Body of pancreas (tissue), 4 donors: ENCODE measurements around the gene TEX35. TPM values are rescaled to one million over a fixed set of nuclear protein-coding genes. Genes with fewer than 3 reads are reported as not detected.
"Not testable (repeated sequence)": the region's sequence is repeated elsewhere in the genome, so short reads cannot be mapped to it uniquely, and the experiment has no call there.

ENCODE experiments used
- ATAC-seq: fragments of 150-250 bp; one replicate; pipeline ENCODE4 v1.9.1; 2016
- DNase-seq, 4 donors: peaks; one replicate each; pipeline ENCODE4 v3.0.0-alpha.2; 2019
- H3K27ac ChIP-seq, 4 donors: fragments of 200-600 bp; sonication (generic); 1 replicate in 3 of 4; 2 replicates in 1 of 4; pipeline versions ENCODE4 v1.5.1 to v1.6.1; 2016 to 2019; ENCODE audit warnings: mild to moderate bottlenecking in 1 of 4, mixed read lengths in 1 of 4, moderate library complexity in 1 of 4
- H3K27me3 ChIP-seq, 2 donors: fragments of 200-600 bp; sonication (generic); one replicate each; pipeline ENCODE4 v1.6.0; 2016; ENCODE audit warnings: mild to moderate bottlenecking in 1 of 2
- H3K36me3 ChIP-seq, 2 donors: fragments of 200-600 bp; sonication (generic); replicated peaks in 1 of 2; 2 replicates each; pipeline ENCODE4 v1.5.1; 2016; ENCODE audit warnings: low read depth in 2 of 2; ENCODE audit not compliant: insufficient read depth in 1 of 2
- H3K4me1 ChIP-seq: fragments of 200-600 bp; sonication (generic); one replicate; pipeline ENCODE4 v1.6.0; 2016
- H3K4me3 ChIP-seq, 2 donors: fragments of 200-600 bp; sonication (generic); 1 replicate in 1 of 2; 2 replicates in 1 of 2; pipeline ENCODE4 v1.5.1; 2016 to 2019
- H3K9me3 ChIP-seq, 3 donors: fragments of 200-600 bp; sonication (generic); 1 replicate in 2 of 3; 2 replicates in 1 of 3; pipeline ENCODE4 v1.5.1; 2016
- POLR2A ChIP-seq, 3 donors: fragments of 450-650 bp; IDR thresholded peaks; one replicate each; pipeline ENCODE4 v1.6.1; 2016; ENCODE audit warnings: antibody characterized with exemption in 3 of 3, mild to moderate bottlenecking in 2 of 3
- WGBS, 2 donors: methylation state at CpG; one replicate each; pipeline ENCODE4 v1.1.5; 2017; 5-methylcytosine and 5-hydroxymethylcytosine counted together
- intact Hi-C: fragments of 100-400 bp; cut with DNase I; formaldehyde crosslinking; loops from one replicate; pipeline ENCODE4 v1.15.1; 2023
- total RNA-seq, 2 donors: library from RNA; depleted of rRNA; stranded (reverse); fragments of >200 nt; gene quantifications; one replicate each; pipeline ENCODE4 v1.1.0, GENCODE V29; 2016
- TF ChIP-seq, protein P1 (sequence below), 7 experiments: fragments of 450-650 bp in 4 of 7; fragments of 200-600 bp in 3 of 7; sonication (generic) in 3 of 7; IDR thresholded peaks; one replicate each; pipeline ENCODE4 v1.5.1; 2016 to 2019; ENCODE audit warnings: antibody characterized with exemption in 7 of 7

Gene TEX35
- total RNA-seq, 2 donors from 2014 or later = not detected

DNA sequence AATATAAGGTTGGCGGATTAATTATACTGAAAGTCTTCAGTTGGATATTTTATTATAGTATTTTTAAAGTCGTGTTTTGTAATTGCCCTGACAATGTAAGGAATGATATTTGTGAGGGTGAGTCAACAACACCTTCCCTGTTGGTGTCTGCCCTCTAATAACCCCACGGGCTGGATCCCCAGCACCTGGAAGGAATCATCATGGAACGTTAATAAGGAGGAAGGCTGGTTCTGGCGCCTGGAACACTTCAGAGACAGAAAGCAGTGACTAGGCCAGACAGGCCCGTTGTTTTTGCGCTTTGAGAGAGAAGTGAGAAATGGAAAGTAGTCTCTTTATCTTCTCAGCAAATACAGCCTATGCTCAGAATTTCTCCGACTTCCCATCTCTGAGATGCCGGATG is 31.6 kb downstream of the TEX35 start:
- no peaks in the 10 kb centered on the region for H3K9me3 ChIP-seq
- ATAC-seq (no peak), DNase-seq (no peak)
- H3K27ac ChIP-seq = no peak overlapping the region
- no peaks in the 10 kb centered on the region for H3K36me3 ChIP-seq
- intact Hi-C loops = loop anchor here (5.0 kb wide), 1 partner anchor 208 kb away; no protein-coding TSS in a partner anchor
- 82 to 87% methylated on average over 9 of the region's 9 CpGs for WGBS, 2 donors
- peaks cover 16% of the 10 kb centered on the region for H3K4me1 ChIP-seq
- no peaks in the 10 kb centered on the region for H3K27me3 ChIP-seq
- no peak overlapping the region for H3K4me3 ChIP-seq
- TF ChIP-seq, protein P1, sequence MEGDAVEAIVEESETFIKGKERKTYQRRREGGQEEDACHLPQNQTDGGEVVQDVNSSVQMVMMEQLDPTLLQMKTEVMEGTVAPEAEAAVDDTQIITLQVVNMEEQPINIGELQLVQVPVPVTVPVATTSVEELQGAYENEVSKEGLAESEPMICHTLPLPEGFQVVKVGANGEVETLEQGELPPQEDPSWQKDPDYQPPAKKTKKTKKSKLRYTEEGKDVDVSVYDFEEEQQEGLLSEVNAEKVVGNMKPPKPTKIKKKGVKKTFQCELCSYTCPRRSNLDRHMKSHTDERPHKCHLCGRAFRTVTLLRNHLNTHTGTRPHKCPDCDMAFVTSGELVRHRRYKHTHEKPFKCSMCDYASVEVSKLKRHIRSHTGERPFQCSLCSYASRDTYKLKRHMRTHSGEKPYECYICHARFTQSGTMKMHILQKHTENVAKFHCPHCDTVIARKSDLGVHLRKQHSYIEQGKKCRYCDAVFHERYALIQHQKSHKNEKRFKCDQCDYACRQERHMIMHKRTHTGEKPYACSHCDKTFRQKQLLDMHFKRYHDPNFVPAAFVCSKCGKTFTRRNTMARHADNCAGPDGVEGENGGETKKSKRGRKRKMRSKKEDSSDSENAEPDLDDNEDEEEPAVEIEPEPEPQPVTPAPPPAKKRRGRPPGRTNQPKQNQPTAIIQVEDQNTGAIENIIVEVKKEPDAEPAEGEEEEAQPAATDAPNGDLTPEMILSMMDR (IDR thresholded peaks at IDR 0.05) = no peak
- no peak for TF ChIP-seq POLR2A (IDR thresholded peaks at IDR 0.05)

DNA sequence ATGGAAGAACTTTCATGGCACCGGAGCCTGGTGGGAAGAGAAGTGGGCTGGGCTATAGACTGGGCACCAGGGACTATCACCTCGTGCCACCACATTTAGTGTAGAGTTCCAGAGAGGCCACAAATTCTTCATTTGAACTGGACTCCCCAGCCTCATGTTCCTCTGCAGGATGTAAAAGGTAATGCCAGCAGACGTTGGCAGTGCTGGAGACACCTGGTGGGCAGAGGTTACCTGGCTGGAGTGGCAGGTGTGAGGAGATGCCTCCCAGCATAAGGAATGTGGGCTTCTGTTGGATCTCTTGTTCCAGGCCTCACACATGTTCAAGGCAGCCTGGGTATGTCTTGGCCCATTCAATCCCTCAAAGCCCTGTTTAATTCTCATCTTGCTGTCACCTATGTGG is 35.2 kb downstream of the TEX35 start:
- Histone ChIP-seq H3K4me3 (no peak overlapping the region), H3K27me3 (no peaks in the 10 kb centered on the region), H3K27ac (no peak overlapping the region), H3K9me3 (no peaks in the 10 kb centered on the region), H3K36me3 (no peaks in the 10 kb centered on the region), H3K4me1 (peaks cover 9% of the 10 kb centered on the region)
- ATAC-seq (no peak), DNase-seq (no peak)
- intact Hi-C loops = no loop called here
- no peak for TF ChIP-seq POLR2A (IDR thresholded peaks at IDR 0.05)
- TF ChIP-seq, protein P1 (IDR thresholded peaks at IDR 0.05) = no peak
- WGBS, 2 donors = 77 to 86% methylated on average over 3 of the region's 3 CpGs

DNA sequence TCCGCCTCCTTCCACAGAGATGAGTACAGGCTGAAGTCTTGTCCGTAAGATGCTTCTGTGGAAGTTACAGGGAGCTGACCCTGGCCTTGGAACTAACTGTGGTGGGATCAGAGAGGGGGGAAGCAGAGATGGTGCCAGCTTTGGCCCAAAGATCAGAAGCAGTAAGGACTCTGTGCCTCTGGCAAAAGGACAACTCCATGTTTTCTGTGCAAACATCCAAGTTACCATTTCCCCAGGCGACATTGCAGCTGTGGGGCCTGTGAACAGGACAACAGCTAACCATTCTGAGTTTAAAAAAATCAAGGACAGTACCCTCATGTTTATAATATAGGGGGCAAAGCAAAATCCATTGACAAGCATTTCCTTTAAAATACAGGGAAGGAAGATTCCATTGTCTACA is 38.4 kb downstream of the TEX35 start:
- no peaks in the 10 kb centered on the region for H3K9me3 ChIP-seq
- WGBS, 2 donors = 69 to 78% methylated on average over 3 of the region's 3 CpGs
- ATAC-seq = no peak
- no peak for TF ChIP-seq POLR2A (IDR thresholded peaks at IDR 0.05)
- TF ChIP-seq, protein P1 (IDR thresholded peaks at IDR 0.05) = no peak
- H3K36me3 ChIP-seq = no peaks in the 10 kb centered on the region
- no peak overlapping the region for H3K4me3 ChIP-seq
- no peak overlapping the region for H3K27ac ChIP-seq
- H3K27me3 ChIP-seq = no peaks in the 10 kb centered on the region
- no peaks in the 10 kb centered on the region for H3K4me1 ChIP-seq
- intact Hi-C loops = no loop called here
- DNase-seq = no peak

DNA sequence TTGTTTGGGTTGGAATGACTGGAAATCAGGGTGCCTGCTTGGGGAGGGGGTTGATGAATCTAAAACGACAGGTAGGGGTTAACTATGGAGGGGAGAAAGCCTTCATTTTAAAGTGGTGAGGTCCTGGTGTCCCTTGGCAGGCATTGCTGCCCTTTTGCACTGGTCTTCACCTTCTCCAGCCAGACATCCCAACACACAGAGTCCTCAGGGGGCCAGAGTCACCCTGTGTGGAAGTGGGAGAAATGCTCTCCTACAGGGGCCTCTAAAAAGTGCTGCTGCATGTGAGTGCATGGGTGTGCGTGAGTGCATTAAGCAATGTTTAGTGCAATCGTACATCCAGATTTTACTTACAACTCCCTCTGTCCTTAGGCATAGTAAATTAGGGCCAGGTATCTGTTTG is 39.0 kb downstream of the TEX35 start:
- no peak for ATAC-seq
- no peak overlapping the region for H3K27ac ChIP-seq
- WGBS, 2 donors = 72 to 77% methylated on average over 3 of the region's 3 CpGs

DNA sequence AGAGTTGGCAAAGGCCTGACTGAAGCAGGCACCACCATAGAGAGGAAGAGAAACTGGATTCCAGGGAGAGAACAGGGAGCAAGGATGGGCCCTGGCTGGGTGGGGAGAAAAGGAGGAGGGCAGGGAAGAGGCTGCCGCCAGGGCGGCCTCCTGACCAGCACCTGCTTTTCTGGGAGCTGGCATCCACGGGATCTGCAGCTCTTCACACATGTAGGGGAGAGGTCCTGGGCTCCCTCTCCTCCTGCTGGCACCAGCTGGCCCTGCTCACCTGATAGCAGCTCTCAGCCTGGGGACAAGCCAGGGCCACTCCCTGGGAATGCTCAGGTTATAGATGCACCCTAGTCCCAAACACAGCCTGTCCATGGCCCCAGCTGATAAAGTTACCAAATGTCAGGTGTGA is 39.9 kb downstream of the TEX35 start:
- Histone ChIP-seq H3K4me3 (no peak overlapping the region), H3K4me1 (no peaks in the 10 kb centered on the region), H3K9me3 (no peaks in the 10 kb centered on the region), H3K36me3 (no peaks in the 10 kb centered on the region), H3K27ac (no peak overlapping the region), H3K27me3 (no peaks in the 10 kb centered on the region)
- intact Hi-C loops = no loop called here
- DNase-seq = no peak
- TF ChIP-seq, protein P1 (IDR thresholded peaks at IDR 0.05) = no peak
- no peak for TF ChIP-seq POLR2A (IDR thresholded peaks at IDR 0.05)
- ATAC-seq = no peak
- 91 to 94% methylated on average over 3 of the region's 3 CpGs for WGBS, 2 donors

More for the DNA sequence above, 39.0 kb downstream of the TEX35 start:
- TF ChIP-seq, protein P1 (IDR thresholded peaks at IDR 0.05) = no peak
- TF ChIP-seq POLR2A (IDR thresholded peaks at IDR 0.05) = no peak
- DNase-seq = no peak
- no peaks in the 10 kb centered on the region for H3K4me1 ChIP-seq
- no peaks in the 10 kb centered on the region for H3K27me3 ChIP-seq
- intact Hi-C loops = no loop called here
- no peak overlapping the region for H3K4me3 ChIP-seq
- no peaks in the 10 kb centered on the region for H3K9me3 ChIP-seq
- no peaks in the 10 kb centered on the region for H3K36me3 ChIP-seq

DNA sequence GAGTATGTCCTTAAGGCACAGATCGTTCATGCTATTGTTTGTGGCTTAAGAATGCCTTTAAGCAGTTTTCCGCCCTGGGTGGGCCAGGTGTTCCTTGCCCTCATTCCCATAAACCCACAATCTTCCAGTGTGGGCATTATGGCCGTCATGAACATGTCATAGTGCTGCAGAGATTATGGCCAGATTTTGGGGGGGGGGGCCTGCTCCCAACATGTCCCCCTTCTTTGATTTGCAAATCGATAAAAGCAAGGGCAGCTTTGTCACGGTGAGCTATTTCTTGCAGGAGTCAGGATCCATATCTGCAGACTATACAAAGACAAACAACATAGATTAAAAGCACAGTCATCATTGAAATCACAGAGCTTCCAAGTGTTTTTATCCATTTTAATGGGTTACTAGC is 41.4 kb downstream of the TEX35 start:
- H3K4me1 ChIP-seq, DNase-seq, ATAC-seq, intact Hi-C loops, H3K27me3 ChIP-seq, H3K9me3 ChIP-seq, H3K4me3 ChIP-seq, H3K36me3 ChIP-seq, H3K27ac ChIP-seq: not testable (repeated sequence)
- WGBS, 2 donors = 75 to 91% methylated on average over 5 of the region's 5 CpGs

DNA sequence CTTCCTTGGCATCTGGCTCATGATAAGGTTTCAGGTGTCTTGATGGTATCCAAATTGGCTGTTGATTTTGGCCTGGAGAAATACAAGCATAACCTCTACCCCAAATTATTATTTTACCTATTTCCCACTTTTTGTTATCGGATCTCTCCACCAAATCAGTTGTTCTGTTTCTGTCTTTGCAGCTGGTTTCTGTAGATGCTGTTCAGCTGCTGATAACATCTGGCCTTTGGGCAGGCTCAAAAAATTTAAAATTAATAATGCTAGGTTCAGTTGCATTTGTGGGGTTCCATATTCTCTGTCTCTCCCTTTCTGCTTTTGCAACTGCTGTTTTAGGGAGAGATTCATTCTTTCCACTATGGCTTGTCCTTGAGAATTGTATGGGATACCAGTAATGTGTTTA is 42.7 kb downstream of the TEX35 start:
- H3K4me1 ChIP-seq, DNase-seq, H3K27ac ChIP-seq, H3K4me3 ChIP-seq, H3K36me3 ChIP-seq, H3K9me3 ChIP-seq, ATAC-seq, H3K27me3 ChIP-seq, intact Hi-C loops: not testable (repeated sequence)
- 95 to 100% methylated on average over 1 of the region's 1 CpG for WGBS, 2 donors

DNA sequence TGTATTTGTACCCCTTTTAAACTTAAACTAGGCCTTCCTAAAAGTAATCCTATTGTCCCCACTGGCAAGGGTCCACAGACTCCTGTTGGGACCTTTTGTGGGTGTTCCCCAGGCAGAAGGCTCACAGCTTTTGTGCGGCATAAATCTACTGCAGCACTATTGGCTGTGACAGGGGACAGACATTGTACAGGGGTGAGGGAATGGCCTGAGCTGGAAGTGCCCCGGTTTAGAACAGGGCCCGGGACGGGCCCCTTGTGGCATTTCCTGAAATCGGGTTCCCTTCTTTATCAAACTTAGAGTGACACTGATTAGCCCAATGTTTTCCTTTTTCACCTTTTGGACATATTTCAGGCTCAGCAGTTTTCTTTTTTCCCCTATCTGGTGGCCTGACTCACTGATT is 45.9 kb downstream of the TEX35 start:
- H3K27me3 ChIP-seq, DNase-seq, intact Hi-C loops, H3K36me3 ChIP-seq, H3K4me1 ChIP-seq, H3K4me3 ChIP-seq, H3K27ac ChIP-seq, ATAC-seq, H3K9me3 ChIP-seq: not testable (repeated sequence)
- 45 to 50% methylated on average over 5 of the region's 5 CpGs for WGBS, 2 donors
